Transverse colon (tissue), 4 donors: Measurements from ENCODE around the gene GNAL. TPM values are rescaled to one million over a fixed set of nuclear protein-coding genes. Genes with fewer than 3 reads are reported as not detected.

Experiments used
- DNase-seq: peaks from one replicate; pipeline ENCODE4 v3.0.0-alpha.2; 2019
- H3K27ac ChIP-seq, 4 donors: fragments of 200-600 bp; sonication (generic); 2 replicates each; pipeline ENCODE4 v1.5.1; 2016 to 2018; ENCODE audit warnings: inconsistent platforms in 4 of 4
- H3K27me3 ChIP-seq: fragments of 200-600 bp; sonication (generic); 2 replicates; pipeline ENCODE4 v1.5.1; 2017; ENCODE audit warnings: inconsistent platforms
- H3K36me3 ChIP-seq, 4 donors: fragments of 200-600 bp; sonication (generic); 2 replicates each; pipeline ENCODE4 v1.5.1; 2017 to 2019; ENCODE audit warnings: inconsistent platforms in 4 of 4
- H3K4me1 ChIP-seq, 4 donors: fragments of 200-600 bp; sonication (generic); 2 replicates each; pipeline ENCODE4 v1.5.1; 2017 to 2020; ENCODE audit warnings: inconsistent platforms in 4 of 4
- H3K4me3 ChIP-seq, 4 donors: fragments of 200-600 bp; sonication (generic); 1 replicate in 1 of 4; 2 replicates in 3 of 4; pipeline versions ENCODE4 v1.5.1 to v1.6.1; 2017 to 2019; ENCODE audit warnings: inconsistent platforms in 4 of 4
- H3K9me3 ChIP-seq, 2 donors: fragments of 200-600 bp; sonication (generic); 2 replicates each; pipeline ENCODE4 v1.5.1; 2017 to 2019; ENCODE audit warnings: inconsistent platforms in 2 of 2
- EP300 ChIP-seq: sonication (generic); formaldehyde crosslinking; IDR thresholded peaks from one replicate; pipeline ENCODE4 v1.6.1; 2017; ENCODE audit warnings: antibody characterized with exemption, low read depth
- POLR2A ChIP-seq: fragments of 450-650 bp; IDR thresholded peaks from one replicate; pipeline ENCODE4 v1.6.1; 2016; ENCODE audit warnings: antibody characterized with exemption, mild to moderate bottlenecking, moderate library complexity
- POLR2AphosphoS5 ChIP-seq, 3 donors: sonication (generic); formaldehyde crosslinking; IDR thresholded peaks; one replicate each; pipeline ENCODE4 v1.6.1; 2016; ENCODE audit warnings: antibody characterized with exemption in 3 of 3
- WGBS, 2 donors: methylation state at CpG; one replicate each; pipeline ENCODE4 v1.1.5; 2018; ENCODE audit warnings: low coverage in 1 of 2; 5-methylcytosine and 5-hydroxymethylcytosine counted together
- in situ Hi-C, 4 donors: fragments of 200-750 bp; cut with MboI; loops; one replicate each; pipeline versions ENCODE4 v1.15.0 to v1.15.1; 2017; ENCODE audit warnings: low sequenced_read_pairs in 3 of 4, low pct_ligation_motif_present in 1 of 4, low pct_unique_long_range_greater_than_20kb in 1 of 4
- intact Hi-C: fragments of 100-400 bp; cut with DNase I; formaldehyde crosslinking; loops from one replicate; pipeline ENCODE4 v1.15.1; 2023; ENCODE audit warnings: low total_unique reads
- total RNA-seq, 4 donors: library from RNA; depleted of rRNA; stranded (reverse); fragments of >200 nt; gene quantifications; one replicate each; pipeline ENCODE4 v1.1.0, GENCODE V29; 2016
- TF ChIP-seq, protein P1 (sequence below), 5 experiments: fragments of 200-600 bp in 3 of 5; fragments of 450-650 bp in 2 of 5; sonication (generic) in 3 of 5; IDR thresholded peaks; 1 replicate in 2 of 5; 2 replicates in 3 of 5; pipeline ENCODE4 v1.5.1; 2016 to 2017; ENCODE audit warnings: antibody characterized with exemption in 5 of 5, inconsistent platforms in 3 of 5, mild to moderate bottlenecking in 2 of 5, moderate library complexity in 1 of 5

GNAL gene
- total RNA-seq, 4 donors from 2014 or later: 2.9 to 7.4 (median 7.2) TPM

GRCh38 chr18:11899063-11899462 lies 210.0 kb downstream of the GNAL start:
- Histone ChIP-seq H3K9me3 (no peaks in the 10 kb centered on the region), H3K4me3 (no peak overlapping the region), H3K36me3 (peaks cover 0 to 18% (median 3%) of the 10 kb centered on the region in 4 donors), H3K27ac (no peak overlapping the region), H3K27me3 (no peaks in the 10 kb centered on the region), H3K4me1 (no peaks in the 10 kb centered on the region)
- 92 to 94% methylated on average over 2 to 3 of the region's 3 CpGs for WGBS, 2 donors
- TF ChIP-seq, protein P1, sequence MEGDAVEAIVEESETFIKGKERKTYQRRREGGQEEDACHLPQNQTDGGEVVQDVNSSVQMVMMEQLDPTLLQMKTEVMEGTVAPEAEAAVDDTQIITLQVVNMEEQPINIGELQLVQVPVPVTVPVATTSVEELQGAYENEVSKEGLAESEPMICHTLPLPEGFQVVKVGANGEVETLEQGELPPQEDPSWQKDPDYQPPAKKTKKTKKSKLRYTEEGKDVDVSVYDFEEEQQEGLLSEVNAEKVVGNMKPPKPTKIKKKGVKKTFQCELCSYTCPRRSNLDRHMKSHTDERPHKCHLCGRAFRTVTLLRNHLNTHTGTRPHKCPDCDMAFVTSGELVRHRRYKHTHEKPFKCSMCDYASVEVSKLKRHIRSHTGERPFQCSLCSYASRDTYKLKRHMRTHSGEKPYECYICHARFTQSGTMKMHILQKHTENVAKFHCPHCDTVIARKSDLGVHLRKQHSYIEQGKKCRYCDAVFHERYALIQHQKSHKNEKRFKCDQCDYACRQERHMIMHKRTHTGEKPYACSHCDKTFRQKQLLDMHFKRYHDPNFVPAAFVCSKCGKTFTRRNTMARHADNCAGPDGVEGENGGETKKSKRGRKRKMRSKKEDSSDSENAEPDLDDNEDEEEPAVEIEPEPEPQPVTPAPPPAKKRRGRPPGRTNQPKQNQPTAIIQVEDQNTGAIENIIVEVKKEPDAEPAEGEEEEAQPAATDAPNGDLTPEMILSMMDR (IDR thresholded peaks at IDR 0.05): no peak
- TF ChIP-seq POLR2AphosphoS5 (IDR thresholded peaks at IDR 0.05) (no peak), POLR2A (no peak), EP300 (no peak)
- DNase-seq: no peak
- intact Hi-C loops: no loop called here
- in situ Hi-C loops: no loop called here

DNA sequence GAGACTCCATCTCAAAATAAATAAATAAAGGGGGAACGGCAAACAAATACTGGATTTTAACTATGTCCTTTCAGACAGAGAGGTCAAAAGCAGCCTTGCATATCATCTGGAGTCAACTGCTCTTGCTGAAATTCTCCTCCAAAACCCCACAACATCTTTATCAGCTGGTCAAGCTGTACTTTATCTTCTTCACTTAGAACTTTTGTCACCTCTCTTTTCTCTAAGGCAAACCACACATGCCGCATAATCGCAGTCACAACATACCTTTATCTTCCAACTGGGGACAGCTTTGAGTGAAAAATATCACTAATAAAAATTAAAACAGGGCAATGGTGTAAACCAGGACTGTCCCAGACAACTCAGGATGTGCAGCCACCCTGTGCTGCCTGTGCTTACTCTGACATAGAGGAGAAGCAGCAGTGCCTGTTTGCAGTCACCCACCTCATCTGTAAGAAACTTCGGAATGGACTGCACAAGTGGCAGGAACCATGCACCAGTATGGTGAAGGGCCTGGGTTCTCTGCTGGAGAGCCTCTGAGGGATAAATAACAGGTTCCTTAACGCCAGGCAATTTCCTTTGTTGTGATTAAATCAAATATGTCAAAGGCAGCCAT lies 212.9 kb downstream of the GNAL start:
- intact Hi-C loops: no loop called here
- in situ Hi-C loops: no loop called here

DNA sequence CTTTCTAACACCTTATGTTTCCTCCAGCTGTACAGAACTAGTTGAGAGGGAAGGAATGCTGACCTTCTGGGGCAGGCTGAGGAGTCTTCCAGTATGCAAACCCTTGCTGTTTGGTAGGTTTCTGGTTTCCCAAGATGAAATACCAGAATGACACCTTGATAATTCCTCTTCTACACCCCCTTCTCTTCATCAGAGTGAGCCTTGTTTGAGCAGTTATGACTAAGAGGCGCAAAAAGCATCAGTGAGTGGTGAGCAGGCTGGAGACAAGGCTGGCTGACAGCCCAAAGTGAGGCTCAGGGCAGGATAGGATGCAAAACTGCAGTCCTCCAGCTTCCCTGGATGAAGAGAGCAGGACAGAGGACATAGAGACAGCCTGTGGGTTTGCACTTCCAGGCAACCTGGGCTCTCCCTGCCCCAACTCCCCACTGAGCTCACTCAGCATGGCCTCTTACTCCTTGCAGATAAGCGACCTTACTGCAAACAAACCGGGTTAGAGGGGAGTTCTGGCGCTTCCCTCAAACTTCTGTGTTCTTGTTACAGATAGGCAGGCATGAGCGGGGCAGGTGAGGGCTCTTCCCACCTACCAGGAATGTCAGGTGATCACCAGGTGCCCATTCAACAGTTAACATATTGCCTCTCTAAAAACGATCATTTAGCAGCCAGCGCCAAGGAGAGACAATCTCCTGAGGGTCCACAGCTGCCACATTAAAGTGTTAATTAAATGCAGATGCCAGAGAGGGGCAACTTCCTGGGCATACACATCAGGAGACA lies 213.6 kb downstream of the GNAL start:
- Histone ChIP-seq H3K4me3 (no peak overlapping the region), H3K36me3 (no peaks in the 10 kb centered on the region), H3K4me1 (peaks cover 0 to 16% (median 8%) of the 10 kb centered on the region in 4 donors), H3K27me3 (no peaks in the 10 kb centered on the region), H3K9me3 (no peaks in the 10 kb centered on the region), H3K27ac (no peak overlapping the region)
- DNase-seq: no peak
- intact Hi-C loops: no loop called here
- no peak for TF ChIP-seq EP300
- TF ChIP-seq, protein P1 (IDR thresholded peaks at IDR 0.05): no peak
- TF ChIP-seq POLR2A: no peak
- no peak for TF ChIP-seq POLR2AphosphoS5 (IDR thresholded peaks at IDR 0.05)
- 73% methylated on average over 7 of the region's 7 CpGs; no CpG with 5 or more reads in 1 of the 2 donors for WGBS, 2 donors
- in situ Hi-C loops: no loop called here

More for the DNA sequence above, 212.9 kb downstream of the GNAL start:
- no peak overlapping the region for H3K27ac ChIP-seq
- H3K9me3 ChIP-seq: no peaks in the 10 kb centered on the region
- no peak for DNase-seq
- TF ChIP-seq POLR2A (no peak), EP300 (no peak)
- H3K36me3 ChIP-seq: no peaks in the 10 kb centered on the region
- peaks cover 0 to 9% (median under 1%) of the 10 kb centered on the region in 4 donors for H3K4me1 ChIP-seq
- H3K27me3 ChIP-seq: no peaks in the 10 kb centered on the region
- H3K4me3 ChIP-seq: no peak overlapping the region
- 75 to 92% methylated on average over 3 to 5 of the region's 5 CpGs for WGBS, 2 donors

GRCh38 chr18:11905613-11906012 lies 216.5 kb downstream of the GNAL start:
- Histone ChIP-seq H3K9me3 (no peaks in the 10 kb centered on the region), H3K36me3 (no peaks in the 10 kb centered on the region), H3K27me3 (no peaks in the 10 kb centered on the region), H3K27ac (no peak overlapping the region), H3K4me1 (peaks cover 0 to 26% (median 10%) of the 10 kb centered on the region in 4 donors), H3K4me3 (no peak overlapping the region)
- DNase-seq: no peak
- intact Hi-C loops: loop anchor here (5.0 kb wide), 1 partner anchor 48 kb away; no protein-coding TSS in a partner anchor
- 76 to 92% methylated on average over 2 to 4 of the region's 4 CpGs for WGBS, 2 donors
- TF ChIP-seq EP300 (no peak), POLR2AphosphoS5 (IDR thresholded peaks at IDR 0.05) (no peak), POLR2A (no peak)
- TF ChIP-seq, protein P1 (IDR thresholded peaks at IDR 0.05): no peak
- in situ Hi-C loops: no loop called here
